ENCODE results near the gene ARHGAP18.

DNA sequence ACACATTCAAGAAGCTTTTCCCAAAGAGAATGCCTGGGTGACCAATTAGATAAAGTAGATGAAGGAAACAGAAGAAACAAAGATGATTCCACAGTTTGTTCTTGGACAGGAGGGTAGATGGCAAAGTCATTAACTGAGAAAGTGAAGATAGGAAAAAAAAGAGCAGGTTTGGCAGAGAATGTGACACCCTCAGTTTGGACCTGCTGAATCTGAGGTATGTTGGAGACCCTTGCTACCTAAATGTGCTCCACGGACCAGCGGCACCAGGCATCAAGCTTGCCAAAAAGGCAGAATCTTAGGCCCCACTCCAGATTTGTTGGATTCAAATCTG lies 49.7 kb downstream of the ARHGAP18 start:
- TF ChIP-seq, protein P1, sequence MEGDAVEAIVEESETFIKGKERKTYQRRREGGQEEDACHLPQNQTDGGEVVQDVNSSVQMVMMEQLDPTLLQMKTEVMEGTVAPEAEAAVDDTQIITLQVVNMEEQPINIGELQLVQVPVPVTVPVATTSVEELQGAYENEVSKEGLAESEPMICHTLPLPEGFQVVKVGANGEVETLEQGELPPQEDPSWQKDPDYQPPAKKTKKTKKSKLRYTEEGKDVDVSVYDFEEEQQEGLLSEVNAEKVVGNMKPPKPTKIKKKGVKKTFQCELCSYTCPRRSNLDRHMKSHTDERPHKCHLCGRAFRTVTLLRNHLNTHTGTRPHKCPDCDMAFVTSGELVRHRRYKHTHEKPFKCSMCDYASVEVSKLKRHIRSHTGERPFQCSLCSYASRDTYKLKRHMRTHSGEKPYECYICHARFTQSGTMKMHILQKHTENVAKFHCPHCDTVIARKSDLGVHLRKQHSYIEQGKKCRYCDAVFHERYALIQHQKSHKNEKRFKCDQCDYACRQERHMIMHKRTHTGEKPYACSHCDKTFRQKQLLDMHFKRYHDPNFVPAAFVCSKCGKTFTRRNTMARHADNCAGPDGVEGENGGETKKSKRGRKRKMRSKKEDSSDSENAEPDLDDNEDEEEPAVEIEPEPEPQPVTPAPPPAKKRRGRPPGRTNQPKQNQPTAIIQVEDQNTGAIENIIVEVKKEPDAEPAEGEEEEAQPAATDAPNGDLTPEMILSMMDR (IDR thresholded peaks at IDR 0.05) = no peak
- TF ChIP-seq POLR2A (IDR thresholded peaks at IDR 0.05) = no peak

All from lower leg skin (tissue), 3 donors.